GM18498 (cell line): ENCODE measurements around the gene SLC35E1.
"Not testable (repeated sequence)": the region's sequence is repeated elsewhere in the genome, so short reads cannot be mapped to it uniquely, and the experiment has no call there.

Experiments
- ATAC-seq: cut with Tn5 transposase; IDR thresholded peaks from one replicate; pipeline ENCODE4 v1.9.1; 2021; ENCODE audit warnings: mild to moderate bottlenecking, moderate library complexity; ENCODE audit not compliant: unreplicated experiment

The SLC35E1 gene

GRCh38 chr19:16559780-16560276, 12.4 kb downstream of the SLC35E1 start:
- no peak for ATAC-seq

GRCh38 chr19:16554776-16555175, 17.4 kb downstream of the SLC35E1 start:
- ATAC-seq: no peak

DNA sequence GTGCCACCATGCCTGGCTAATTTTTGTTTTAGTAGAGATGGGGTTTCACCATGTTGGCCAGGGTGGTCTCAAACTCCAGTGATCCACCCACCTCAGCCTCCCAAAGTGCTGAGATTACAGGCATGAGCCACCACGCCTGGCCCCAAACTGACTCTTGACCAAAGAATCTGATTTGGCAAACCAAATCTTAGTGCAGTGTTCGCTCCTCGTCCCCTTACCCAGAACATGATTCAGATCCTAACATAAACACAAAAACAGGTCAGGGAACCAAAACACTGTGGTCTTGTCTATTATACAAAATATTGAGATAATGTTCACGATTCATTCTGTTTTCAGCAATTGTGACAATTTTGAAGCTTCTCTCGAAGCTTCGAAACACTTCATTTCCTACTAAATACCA, 20.3 kb downstream of the SLC35E1 start:
- ATAC-seq: not testable (repeated sequence)

- ATAC-seq: no peak
Observed at GRCh38 chr19:16548956-16549355, 23.3 kb downstream of the SLC35E1 start.

DNA sequence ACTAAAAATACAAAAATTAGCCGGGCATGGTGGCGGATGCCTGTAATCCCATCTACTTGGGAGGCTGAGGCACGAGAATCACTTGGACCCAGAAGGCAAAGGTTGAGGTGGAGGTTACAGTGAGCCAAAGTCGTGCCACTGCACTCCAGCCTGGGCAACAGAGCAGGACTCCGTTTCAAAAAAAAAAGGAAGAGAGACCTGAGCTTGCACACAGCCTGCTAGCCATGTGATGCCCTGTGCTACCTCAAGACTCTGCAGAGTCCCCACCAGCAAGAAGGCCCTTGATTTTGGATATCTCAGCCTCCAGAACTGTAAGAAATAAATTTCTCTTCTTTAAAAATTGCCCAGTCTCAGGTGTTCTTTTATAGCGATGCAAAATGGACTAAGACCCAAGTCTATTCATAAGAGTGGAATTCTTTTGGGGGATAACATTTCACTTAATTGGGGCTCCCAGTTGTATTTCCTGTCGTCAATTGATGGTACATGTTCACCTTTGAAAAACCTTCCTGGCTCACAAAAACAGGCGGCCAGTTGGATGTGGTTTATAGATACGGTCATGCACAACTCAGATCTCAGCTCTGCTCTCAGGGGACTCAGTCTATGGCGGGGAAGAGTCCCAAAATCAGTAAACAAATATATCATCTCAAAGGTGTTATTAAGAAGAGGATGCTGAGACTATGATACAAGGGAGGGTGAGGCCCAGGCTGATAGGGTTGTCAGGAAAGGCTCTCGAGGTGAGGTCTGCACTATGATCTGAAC, 27.6 kb downstream of the SLC35E1 start:
- ATAC-seq: no peak

DNA sequence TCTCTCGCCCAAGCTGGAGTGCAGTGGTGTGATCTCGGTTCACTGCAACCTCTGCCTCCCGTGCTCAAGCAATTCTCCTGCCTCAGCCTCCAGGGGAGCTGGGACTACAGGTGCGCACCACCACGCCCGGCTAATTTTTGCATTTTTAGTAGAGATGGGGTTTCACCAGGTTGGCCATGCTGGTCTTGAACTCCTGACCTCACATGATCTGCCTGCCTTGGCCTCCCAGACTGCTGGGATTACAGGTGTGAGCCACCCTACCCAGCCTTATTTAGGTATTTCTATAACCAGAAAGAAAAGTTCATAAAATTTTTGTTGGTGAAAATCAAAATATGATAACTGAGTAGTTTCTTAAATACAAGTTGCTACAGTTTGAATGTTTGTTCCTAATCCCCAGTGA, 28.5 kb downstream of the SLC35E1 start:
- ATAC-seq: not testable (repeated sequence)

GRCh38 chr19:16542910-16543472, 29.2 kb downstream of the SLC35E1 start:
- ATAC-seq: no peak

- peak; percentile 81 for ATAC-seq
Observed at GRCh38 chr19:16542045-16542909, 29.9 kb downstream of the SLC35E1 start, which contains the start of gene CHERP. TSS of gene CHERP (minus strand) at chr19:16542437. CDS start at chr19:16542378, 59 bp downstream.

- ATAC-seq: peak; percentile 3
Observed at GRCh38 chr19:16541526-16542044, 30.6 kb downstream of the SLC35E1 start.

- ATAC-seq: no peak
Observed at GRCh38 chr19:16540948-16541347, 31.3 kb downstream of the SLC35E1 start.

DNA sequence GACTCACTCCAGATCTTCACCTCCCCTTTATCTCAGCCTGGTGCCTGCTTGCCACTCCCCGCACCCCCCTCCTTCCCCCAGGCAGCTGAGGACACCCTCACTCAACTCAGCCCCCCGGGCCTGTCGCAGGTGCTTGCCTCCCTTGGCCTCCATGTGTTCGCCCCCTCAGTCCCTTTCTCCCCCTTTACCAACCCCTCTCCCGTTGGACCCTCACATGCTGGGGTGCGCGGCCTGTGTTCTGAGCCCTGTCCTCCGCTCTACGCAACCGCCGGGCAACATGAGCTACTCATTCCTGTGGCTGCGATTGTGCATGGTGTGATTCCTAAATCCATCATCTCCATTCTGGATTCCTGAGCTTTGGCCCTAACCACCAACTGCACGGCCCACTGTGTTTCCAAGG, 35.1 kb downstream of the SLC35E1 start:
- ATAC-seq: no peak

GRCh38 chr19:16536130-16536529, 36.1 kb downstream of the SLC35E1 start:
- no peak for ATAC-seq

- ATAC-seq: no peak
Observed at GRCh38 chr19:16535381-16535780, 36.8 kb downstream of the SLC35E1 start.

GRCh38 chr19:16532440-16533234, 39.6 kb downstream of the SLC35E1 start:
- no peak for ATAC-seq

DNA sequence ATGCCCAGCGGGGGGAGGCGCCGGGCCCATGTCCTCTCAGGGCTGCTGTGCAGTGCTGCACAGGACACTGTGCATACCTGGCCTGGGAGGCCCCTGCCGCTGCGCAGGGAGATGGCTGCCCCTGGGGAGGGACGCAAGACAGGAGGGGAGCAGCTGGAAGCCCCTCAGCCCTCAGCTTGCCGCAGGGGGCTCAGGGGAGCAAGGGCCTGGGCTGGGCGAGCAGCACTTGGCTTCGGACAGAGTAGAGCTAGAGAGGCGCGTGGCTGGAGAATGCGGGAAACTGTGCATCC, 40.9 kb downstream of the SLC35E1 start:
- no peak for ATAC-seq

GRCh38 chr19:16530540-16531379, 41.5 kb downstream of the SLC35E1 start:
- no peak for ATAC-seq

DNA sequence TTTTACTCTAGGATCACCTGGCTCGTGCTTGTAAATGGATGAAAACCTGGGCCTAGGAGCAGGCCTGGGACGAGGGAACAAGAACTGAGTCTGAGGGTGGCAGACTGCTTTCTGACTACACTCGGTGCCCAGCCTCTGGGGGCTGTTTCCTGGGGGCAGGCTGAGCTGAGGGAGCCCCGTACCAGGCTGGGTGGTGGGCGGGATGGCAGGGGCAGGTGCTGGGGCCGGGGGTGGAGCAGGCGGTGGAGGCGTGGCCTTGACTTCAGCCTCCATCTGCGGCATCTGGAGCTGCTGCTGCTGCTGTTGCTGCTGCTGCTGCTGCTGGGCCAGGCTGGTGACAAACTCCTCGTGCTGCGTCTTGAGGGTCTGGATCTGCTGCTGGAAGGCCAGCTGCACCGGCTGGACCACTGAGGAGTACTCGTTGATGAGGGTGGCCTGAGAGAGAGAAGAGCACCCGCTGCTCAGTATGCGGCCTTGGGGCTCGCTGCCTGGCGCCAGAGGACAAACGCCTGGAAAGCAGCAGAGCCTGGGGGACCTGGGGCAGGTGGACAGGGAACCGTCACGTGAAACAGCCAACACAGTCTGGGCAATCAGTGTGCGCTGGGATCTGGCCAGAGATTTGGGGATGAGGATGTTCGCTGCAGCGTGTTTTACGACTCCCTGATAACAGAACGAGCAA, 42.6 kb downstream of the SLC35E1 start:
- ATAC-seq: no peak

GRCh38 chr19:16527971-16528521, 44.2 kb downstream of the SLC35E1 start:
- no peak for ATAC-seq
